ENCODE data around the gene CARHSP1. TPM values are rescaled to one million over a fixed set of nuclear protein-coding genes. Genes with fewer than 3 reads are reported as not detected.

The CARHSP1 gene
- total RNA-seq, 4 donors from 2014 or later, result 42.2 to 47.8 (median 44.2) TPM

- intact Hi-C loops (cut with DNase I; ENCODE audit: low total_unique reads), result no loop called here
- H3K4me3 ChIP-seq (ENCODE audit: low read depth, poor library complexity, severe bottlenecking), result no peak overlapping the region
- TF ChIP-seq POLR2A (IDR thresholded peaks at IDR 0.05), result no peak
- TF ChIP-seq CTCF (IDR thresholded peaks at IDR 0.05), result no peak
- DNase-seq (ENCODE audit: low spot score in 2 of 2), result peak in 1 of 2 donors; percentile 43
- 79 to 80% methylated on average over 13 of the region's 13 CpGs for WGBS, 2 donors
Measured at GRCh38 chr16:8905168-8905762, 36.5 kb upstream of the CARHSP1 start.

GRCh38 chr16:8904018-8904430, 35.2 kb upstream of the CARHSP1 start:
- intact Hi-C loops (cut with DNase I; ENCODE audit: low total_unique reads), result no loop called here
- 90 to 100% methylated on average over 7 to 8 of the region's 8 CpGs for WGBS, 2 donors
- TF ChIP-seq CTCF (IDR thresholded peaks at IDR 0.05) (no peak), POLR2A (IDR thresholded peaks at IDR 0.05) (no peak)
- peak in 1 of 2 donors; percentile 40 for DNase-seq (ENCODE audit: low spot score in 2 of 2)
- H3K4me3 ChIP-seq (ENCODE audit: low read depth, poor library complexity, severe bottlenecking), result no peak overlapping the region

GRCh38 chr16:8903004-8903403, 34.2 kb upstream of the CARHSP1 start:
- no peak overlapping the region for H3K4me3 ChIP-seq (ENCODE audit: low read depth, poor library complexity, severe bottlenecking)
- no peak for TF ChIP-seq CTCF (IDR thresholded peaks at IDR 0.05)
- TF ChIP-seq POLR2A (IDR thresholded peaks at IDR 0.05), result no peak
- WGBS, 2 donors, result 90 to 95% methylated on average over 9 of the region's 9 CpGs
- peak in 1 of 2 donors; percentile 61 for DNase-seq (ENCODE audit: low spot score in 2 of 2)
- intact Hi-C loops (cut with DNase I; ENCODE audit: low total_unique reads), result no loop called here

GRCh38 chr16:8901320-8901861, 32.6 kb upstream of the CARHSP1 start:
- 87 to 89% methylated on average over 13 of the region's 13 CpGs for WGBS, 2 donors

GRCh38 chr16:8900343-8900742, 31.5 kb upstream of the CARHSP1 start:
- WGBS, 2 donors, result 86% methylated on average over 5 of the region's 5 CpGs
- no peak for TF ChIP-seq CTCF (IDR thresholded peaks at IDR 0.05)
- intact Hi-C loops (cut with DNase I; ENCODE audit: low total_unique reads), result no loop called here
- H3K4me3 ChIP-seq (ENCODE audit: low read depth, poor library complexity, severe bottlenecking), result no peak overlapping the region
- DNase-seq (ENCODE audit: low spot score in 2 of 2), result no peak

More at GRCh38 chr16:8901320-8901861, 32.6 kb upstream of the CARHSP1 start:
- intact Hi-C loops (cut with DNase I; ENCODE audit: low total_unique reads), result no loop called here
- no peak overlapping the region for H3K4me3 ChIP-seq (ENCODE audit: low read depth, poor library complexity, severe bottlenecking)
- TF ChIP-seq CTCF (IDR thresholded peaks at IDR 0.05), result no peak
- DNase-seq (ENCODE audit: low spot score in 2 of 2), result no peak
